Stomach (tissue), 9 donors: ENCODE results near the gene MED31. TPM values are rescaled to one million over a fixed set of nuclear protein-coding genes. Genes with fewer than 3 reads are reported as not detected.
"Not testable (repeated sequence)": the region's sequence is repeated elsewhere in the genome, so short reads cannot be mapped to it uniquely, and the experiment has no call there.

Experiments
- DNase-seq, 2 donors: peaks; one replicate each; pipeline versions ENCODE4 v3.0.0 to v3.0.0-alpha.2; 2013 to 2019
- H3K27ac ChIP-seq, 5 donors: fragments of 200-600 bp in 4 of 5; sonication (generic) in 4 of 5; one replicate each; pipeline ENCODE4 v1.5.1; 2013 to 2019; ENCODE audit warnings: mild to moderate bottlenecking in 1 of 5, moderate library complexity in 1 of 5
- H3K27me3 ChIP-seq, 3 donors: fragments of 200-600 bp; sonication (generic); one replicate each; pipeline ENCODE4 v1.5.1; 2017 to 2019; ENCODE audit warnings: mixed run types in 1 of 3
- H3K36me3 ChIP-seq, 4 donors: fragments of 200-600 bp; sonication (generic); 1 replicate in 3 of 4; 2 replicates in 1 of 4; pipeline ENCODE4 v1.5.1; 2016 to 2019
- H3K4me1 ChIP-seq, 4 donors: fragments of 200-600 bp; sonication (generic); one replicate each; pipeline ENCODE4 v1.5.1; 2016 to 2019
- H3K4me3 ChIP-seq, 4 donors: fragments of 200-600 bp; sonication (generic) in 3 of 4; one replicate each; pipeline ENCODE4 v1.5.1; 2016 to 2019; ENCODE audit warnings: mild to moderate bottlenecking in 1 of 4
- H3K9me3 ChIP-seq, 4 donors: fragments of 200-600 bp; sonication (generic); one replicate each; pipeline ENCODE4 v1.5.1; 2016 to 2019
- EP300 ChIP-seq: sonication (generic); formaldehyde crosslinking; IDR thresholded peaks from one replicate; pipeline ENCODE4 v1.6.1; 2017; ENCODE audit warnings: antibody characterized with exemption
- POLR2A ChIP-seq, 4 donors: fragments of 450-650 bp; IDR thresholded peaks; one replicate each; pipeline ENCODE4 v1.6.1; 2016; ENCODE audit warnings: antibody characterized with exemption in 4 of 4, control low read depth in 2 of 4, mild to moderate bottlenecking in 1 of 4, moderate library complexity in 1 of 4
- POLR2AphosphoS5 ChIP-seq, 3 donors: sonication (generic); formaldehyde crosslinking; IDR thresholded peaks; one replicate each; pipeline ENCODE4 v1.6.1; 2016; ENCODE audit warnings: antibody characterized with exemption in 3 of 3
- WGBS, 5 donors: extraction: QIAGEN DNeasy Blood & Tissue Kit in 3 of 5; methylation state at CpG; one replicate each; pipeline versions ENCODE4 v1.1.5 to v1.1.7; 2013 to 2018; 5-methylcytosine and 5-hydroxymethylcytosine counted together
- intact Hi-C: fragments of 100-400 bp; cut with DNase I; formaldehyde crosslinking; loops from one replicate; pipeline ENCODE4 v1.15.1; 2023; ENCODE audit warnings: low total_unique reads
- polyA plus RNA-seq, 3 donors: library from polyadenylated mRNA; stranded (reverse); fragments of 200-250 nt; gene quantifications; one replicate each; pipeline ENCODE4 v1.2.3, GENCODE V29; 2013
- small RNA-seq, 4 donors: library from RNA; depleted of rRNA; stranded (forward); fragments of <200 nt; gene quantifications; one replicate each; pipeline ENCODE3, GENCODE V24; 2016
- total RNA-seq, 5 donors: library from RNA; depleted of rRNA; stranded (reverse); fragments of >200 nt; gene quantifications; one replicate each; pipeline versions ENCODE4 v1.1.0 to v1.2.3, GENCODE V29; 2014 to 2016
- TF ChIP-seq, protein P1 (sequence below), 7 experiments: fragments of 450-650 bp in 4 of 7; fragments of 200-600 bp in 3 of 7; sonication (generic) in 3 of 7; IDR thresholded peaks; one replicate each; pipeline ENCODE4 v1.5.1; 2016 to 2019; ENCODE audit warnings: antibody characterized with exemption in 7 of 7, control low read depth in 2 of 7, mild to moderate bottlenecking in 1 of 7
- donor health status: healthy with polysubstance abuse.
- donor health status: Bipolar disorder and iron deficiency.
- donor health status: healthy.

Gene MED31
- total and polyA plus RNA-seq, 8 donors = 1.4 to 28.4 (median 12.7) TPM; not detected in 1

DNA sequence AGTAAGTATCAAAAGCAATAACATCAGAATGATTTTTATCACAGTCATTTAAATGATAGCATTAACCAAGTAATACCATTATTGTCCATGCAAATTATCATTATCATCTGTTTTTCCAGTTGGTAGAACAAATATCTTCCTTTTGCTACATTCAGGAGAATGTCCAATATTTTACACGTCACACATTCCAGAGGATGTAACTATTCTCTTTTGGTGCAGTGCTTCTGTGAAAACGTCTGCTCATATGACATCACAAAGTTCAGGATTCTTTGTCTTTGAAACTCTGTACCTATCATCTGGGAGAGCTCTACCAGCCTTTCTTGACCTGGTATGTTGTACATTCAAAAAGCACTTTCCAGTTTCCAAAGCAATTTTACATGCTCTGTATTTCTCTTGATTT lies 54.9 kb downstream of the MED31 start:
- no peak for DNase-seq
- Histone ChIP-seq H3K27me3 (no peaks in the 10 kb centered on the region), H3K4me1 (peaks cover 25 to 53% (median 34%) of the 10 kb centered on the region in 4 donors), H3K27ac (no peak overlapping the region), H3K9me3 (no peaks in the 10 kb centered on the region), H3K36me3 (peaks cover 22 to 77% (median 70%) of the 10 kb centered on the region in 4 donors), H3K4me3 (no peak overlapping the region)
- intact Hi-C loops = no loop called here
- 83 to 86% (median 84%) methylated on average over 2 of the region's 2 CpGs for WGBS, 5 donors
- TF ChIP-seq POLR2AphosphoS5 (IDR thresholded peaks at IDR 0.05) (no peak), EP300 (no peak), POLR2A (IDR thresholded peaks at IDR 0.05) (no peak)
- TF ChIP-seq, protein P1, sequence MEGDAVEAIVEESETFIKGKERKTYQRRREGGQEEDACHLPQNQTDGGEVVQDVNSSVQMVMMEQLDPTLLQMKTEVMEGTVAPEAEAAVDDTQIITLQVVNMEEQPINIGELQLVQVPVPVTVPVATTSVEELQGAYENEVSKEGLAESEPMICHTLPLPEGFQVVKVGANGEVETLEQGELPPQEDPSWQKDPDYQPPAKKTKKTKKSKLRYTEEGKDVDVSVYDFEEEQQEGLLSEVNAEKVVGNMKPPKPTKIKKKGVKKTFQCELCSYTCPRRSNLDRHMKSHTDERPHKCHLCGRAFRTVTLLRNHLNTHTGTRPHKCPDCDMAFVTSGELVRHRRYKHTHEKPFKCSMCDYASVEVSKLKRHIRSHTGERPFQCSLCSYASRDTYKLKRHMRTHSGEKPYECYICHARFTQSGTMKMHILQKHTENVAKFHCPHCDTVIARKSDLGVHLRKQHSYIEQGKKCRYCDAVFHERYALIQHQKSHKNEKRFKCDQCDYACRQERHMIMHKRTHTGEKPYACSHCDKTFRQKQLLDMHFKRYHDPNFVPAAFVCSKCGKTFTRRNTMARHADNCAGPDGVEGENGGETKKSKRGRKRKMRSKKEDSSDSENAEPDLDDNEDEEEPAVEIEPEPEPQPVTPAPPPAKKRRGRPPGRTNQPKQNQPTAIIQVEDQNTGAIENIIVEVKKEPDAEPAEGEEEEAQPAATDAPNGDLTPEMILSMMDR (IDR thresholded peaks at IDR 0.05) = no peak

DNA sequence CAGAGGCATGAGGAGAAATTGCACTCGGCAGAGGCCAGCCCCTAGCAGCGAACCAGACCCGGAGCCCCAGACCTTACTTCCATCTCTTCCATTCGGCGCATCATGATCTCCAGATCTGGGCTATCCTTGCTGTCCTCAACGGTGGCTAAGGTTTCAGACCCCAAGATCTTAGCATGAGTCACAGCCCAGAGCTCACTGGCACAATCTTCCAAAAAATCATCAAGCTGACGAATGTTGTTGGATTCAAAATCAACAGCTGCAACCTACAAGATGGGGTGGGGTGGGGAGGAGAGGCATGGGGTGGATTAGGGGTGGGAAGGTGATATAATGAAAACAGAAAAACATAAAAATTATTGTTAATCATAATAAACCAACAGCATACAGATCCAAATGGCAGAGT lies 55.3 kb downstream of the MED31 start:
- DNase-seq = no peak
- peaks cover 27 to 57% (median 36%) of the 10 kb centered on the region in 4 donors for H3K4me1 ChIP-seq
- H3K4me3 ChIP-seq = no peak overlapping the region
- intact Hi-C loops = no loop called here
- H3K27ac ChIP-seq = no peak overlapping the region
- 85 to 96% (median 95%) methylated on average over 7 of the region's 7 CpGs for WGBS, 5 donors
- H3K36me3 ChIP-seq = peaks cover 22 to 79% (median 69%) of the 10 kb centered on the region in 4 donors
- no peak for TF ChIP-seq POLR2AphosphoS5 (IDR thresholded peaks at IDR 0.05)
- TF ChIP-seq, protein P1 (IDR thresholded peaks at IDR 0.05) = no peak
- TF ChIP-seq POLR2A (IDR thresholded peaks at IDR 0.05) = no peak
- no peak for TF ChIP-seq EP300
- H3K27me3 ChIP-seq = no peaks in the 10 kb centered on the region
- H3K9me3 ChIP-seq = no peaks in the 10 kb centered on the region

DNA sequence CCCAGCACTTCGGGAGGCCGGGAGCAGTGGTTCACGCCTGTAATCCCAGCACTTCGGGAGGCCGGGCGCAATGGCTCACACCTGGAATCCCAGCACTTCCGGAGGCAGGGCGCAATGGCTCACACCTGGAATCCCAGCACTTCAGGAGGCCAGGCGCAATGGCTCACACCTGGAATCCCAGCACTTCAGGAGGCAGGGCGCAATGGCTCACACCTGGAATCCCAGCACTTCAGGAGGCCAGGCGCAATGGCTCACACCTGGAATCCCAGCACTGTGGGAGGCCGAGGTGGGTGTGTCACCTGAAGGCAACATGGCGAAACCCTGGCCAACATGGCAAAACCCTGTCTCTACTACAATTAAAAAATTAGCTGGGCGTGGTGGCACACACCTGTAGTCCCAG lies 58.0 kb downstream of the MED31 start:
- Histone ChIP-seq H3K4me1 (peaks cover 11 to 37% (median 18%) of the 10 kb centered on the region in 4 donors), H3K36me3 (peaks cover 46 to 91% (median 79%) of the 10 kb centered on the region in 4 donors), H3K27ac (peak overlapping the region in 1 of 5 donors; percentile 76)
- WGBS, 5 donors = 91 to 100% (median 97%) methylated on average over 12 to 14 of the region's 14 CpGs
- H3K27me3 ChIP-seq, H3K4me3 ChIP-seq, DNase-seq, intact Hi-C loops, H3K9me3 ChIP-seq: not testable (repeated sequence)

Small RNAs within 50 kb of the gene (small RNA-seq; reads per million reads assigned to genes)
- gene MIR4520-1 = 0 to 0.15 (median 0) reads per million in 4 donors
- gene RNA5SP435 = 0.23 to 0.95 (median 0.46) reads per million in 4 donors

Other genes with a start within 250 kb of the MED31 start
- not detected for gene AIPL1, start 216.5 kb downstream of the MED31 start, total RNA-seq
- not detected for gene AIPL1, start 216.5 kb downstream of the MED31 start, polyA plus RNA-seq
- 1 to 10 TPM in 3 of 5 donors, under 1 TPM in 2; 0.87 to 8.5 (median 1.8) TPM for gene PIMREG, start 207.2 kb downstream of the MED31 start, total RNA-seq
- gene PIMREG, start 207.2 kb downstream of the MED31 start, polyA plus RNA-seq = 1 to 10 TPM in 2 of 3 donors, under 1 TPM in 1; 0.76 to 3.1 (median 2.1) TPM
- gene PITPNM3, start 95.0 kb downstream of the MED31 start, total RNA-seq = 10 to 100 TPM in 3 of 5 donors, 1 to 10 TPM in 2; 4.3 to 19.3 (median 13.4) TPM
- 1 to 10 TPM; 1.1 to 4.9 (median 2.4) TPM for gene PITPNM3, start 95.0 kb downstream of the MED31 start, polyA plus RNA-seq
- 100 to 1,000 TPM in 1 of 5 donors, 10 to 100 TPM in 4; 15.4 to 138 (median 35.4) TPM for gene KIAA0753, start 10.9 kb downstream of the MED31 start, total RNA-seq
- 1 to 10 TPM; 3.8 to 7.1 (median 4.9) TPM for gene KIAA0753, start 10.9 kb downstream of the MED31 start, polyA plus RNA-seq
- 100 to 1,000 TPM in 2 of 5 donors, 10 to 100 TPM in 2, not detected in 1; 28.7 to 169 (median 124) TPM for gene TXNDC17, start 10.5 kb downstream of the MED31 start, total RNA-seq
- gene TXNDC17, start 10.5 kb downstream of the MED31 start, polyA plus RNA-seq = 100 to 1,000 TPM; 250 to 375 (median 326) TPM
- 10 to 100 TPM in 1 of 5 donors, 1 to 10 TPM in 1, under 1 TPM in 1, not detected in 2; 0.55 to 14.2 (median 1.9) TPM for gene C17orf100, start 157 bp upstream of the MED31 start, total RNA-seq
- 1 to 10 TPM; 1.7 to 3.3 (median 1.7) TPM for gene C17orf100, start 157 bp upstream of the MED31 start, polyA plus RNA-seq
- gene SLC13A5, start 61.8 kb upstream of the MED31 start, total RNA-seq = not detected
- 1 to 10 TPM in 1 of 3 donors, not detected in 2; 3.1 TPM for gene SLC13A5, start 61.8 kb upstream of the MED31 start, polyA plus RNA-seq
- 100 to 1,000 TPM in 1 of 5 donors, 10 to 100 TPM in 3, 1 to 10 TPM in 1; 7.2 to 116 (median 32.5) TPM for gene XAF1, start 104.4 kb upstream of the MED31 start, total RNA-seq
- gene XAF1, start 104.4 kb upstream of the MED31 start, polyA plus RNA-seq = 10 to 100 TPM in 2 of 3 donors, 1 to 10 TPM in 1; 7.9 to 33.7 (median 11.5) TPM
- gene FBXO39, start 124.6 kb upstream of the MED31 start, total RNA-seq = under 1 TPM in 1 of 5 donors, not detected in 4; 0.73 TPM
- 1 to 10 TPM in 1 of 3 donors, under 1 TPM in 1, not detected in 1; 0.25 to 1.3 TPM for gene FBXO39, start 124.6 kb upstream of the MED31 start, polyA plus RNA-seq
- gene TEKT1, start 180.1 kb upstream of the MED31 start, total RNA-seq = 1 to 10 TPM in 1 of 5 donors, under 1 TPM in 1, not detected in 3; 0.55 to 2.2 TPM
- not detected for gene TEKT1, start 180.1 kb upstream of the MED31 start, polyA plus RNA-seq